NK-92 (cell line): ENCODE results near the gene SMCO1.
"Not testable (repeated sequence)": the region's sequence is repeated elsewhere in the genome, so short reads cannot be mapped to it uniquely, and the experiment has no call there.

Experiments used
- DNase-seq: peaks from one replicate; lab custom pipeline; 2025; ENCODE audit not compliant: unreplicated experiment; lab: John Stamatoyannopoulos, UW

Gene SMCO1

DNA sequence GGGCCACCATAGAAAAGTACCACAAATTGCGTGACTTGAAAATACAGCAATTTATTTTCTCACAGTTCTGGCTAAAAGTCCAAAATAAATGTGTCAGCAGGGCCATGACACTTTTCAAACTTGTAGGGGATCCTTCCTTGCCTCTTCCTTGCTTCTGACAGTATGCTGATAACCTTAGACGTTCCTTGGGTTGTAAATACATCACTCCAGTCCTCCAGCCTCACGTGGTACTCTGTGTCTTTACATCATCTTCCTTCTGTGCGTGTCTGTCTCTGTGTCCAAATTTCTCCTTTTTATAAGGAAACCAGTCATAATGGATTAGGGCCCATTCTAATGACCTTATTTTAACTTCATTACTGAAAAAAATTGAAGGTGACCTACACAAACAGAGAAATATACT lies 19.0 kb downstream of the SMCO1 start:
- no peak for DNase-seq

DNA sequence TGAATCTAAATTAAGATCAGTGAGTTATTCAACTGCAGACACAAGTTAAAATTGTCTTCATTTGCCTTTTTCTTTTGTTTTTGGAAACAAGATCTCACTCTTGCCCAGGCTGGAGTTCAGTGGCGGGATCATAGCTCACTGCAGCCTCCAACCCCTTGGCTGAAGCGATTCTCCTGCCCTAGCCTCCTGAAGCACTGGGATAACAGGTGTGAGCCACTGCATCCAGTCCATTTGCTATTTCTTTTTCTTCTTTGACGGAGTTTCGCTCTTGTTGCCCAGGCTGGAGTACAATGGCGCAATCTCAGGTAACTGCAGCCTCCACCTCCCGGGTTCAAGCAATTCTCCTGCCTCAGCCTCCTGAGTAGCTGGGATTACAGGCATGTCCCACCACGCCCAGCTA lies 21.9 kb downstream of the SMCO1 start:
- DNase-seq = no peak

DNA sequence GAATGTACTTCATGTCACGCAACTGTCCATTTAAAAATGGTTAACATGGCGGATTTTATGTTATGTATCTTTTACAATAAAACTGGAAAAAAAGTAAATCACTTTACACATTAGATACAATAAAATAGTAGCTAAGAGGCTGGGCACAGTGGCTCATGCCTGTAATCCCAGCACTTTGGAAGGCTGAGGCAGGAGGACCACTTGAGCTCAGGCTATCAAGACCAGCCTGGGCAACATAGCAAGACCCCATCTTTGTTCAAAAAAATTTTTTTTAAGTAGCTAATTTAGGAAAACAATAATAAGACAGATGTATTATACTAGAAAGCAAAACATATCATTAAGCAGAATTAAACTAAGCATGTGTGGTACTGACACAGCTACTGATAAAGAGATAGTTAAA lies 23.1 kb downstream of the SMCO1 start:
- DNase-seq = no peak

DNA sequence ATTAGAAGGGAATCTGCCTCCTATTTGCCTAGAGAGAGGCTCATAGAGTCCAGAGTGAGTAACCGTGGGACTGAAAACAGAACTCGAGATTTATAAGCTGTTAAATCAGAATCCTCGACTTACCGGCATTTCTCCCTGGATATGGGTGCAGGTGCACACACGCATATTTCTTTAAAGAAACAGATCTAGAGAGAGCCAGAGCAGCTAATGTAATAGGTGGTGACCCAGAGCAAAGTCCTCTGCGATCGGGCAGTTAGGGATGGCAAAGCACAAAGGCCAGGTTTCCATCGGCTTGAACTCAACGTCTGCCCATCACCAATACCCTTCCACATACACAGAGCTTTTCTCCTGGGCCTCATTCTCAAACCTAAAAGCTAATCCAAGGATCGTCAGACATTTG lies 25.4 kb downstream of the SMCO1 start:
- DNase-seq = no peak

DNA sequence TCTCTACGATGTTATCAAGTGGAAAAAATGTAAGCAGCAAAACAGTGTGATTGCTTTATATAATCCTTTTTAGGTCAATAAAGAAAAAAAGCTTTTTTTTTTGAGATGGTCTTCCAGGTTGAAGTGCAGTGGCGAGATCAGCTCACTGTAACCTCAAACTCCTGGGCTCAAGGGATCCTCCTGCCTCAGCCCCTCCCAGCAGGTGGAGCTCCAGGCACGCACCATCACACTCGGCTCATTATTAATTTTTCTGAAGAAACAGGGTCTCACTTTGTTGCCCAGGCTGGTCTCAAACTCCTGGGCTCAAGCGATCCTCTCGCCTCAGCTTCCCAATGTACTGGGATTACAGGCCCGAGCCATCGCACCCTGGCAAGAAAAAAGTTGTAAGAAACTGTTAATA lies 28.9 kb downstream of the SMCO1 start:
- no peak for DNase-seq

DNA sequence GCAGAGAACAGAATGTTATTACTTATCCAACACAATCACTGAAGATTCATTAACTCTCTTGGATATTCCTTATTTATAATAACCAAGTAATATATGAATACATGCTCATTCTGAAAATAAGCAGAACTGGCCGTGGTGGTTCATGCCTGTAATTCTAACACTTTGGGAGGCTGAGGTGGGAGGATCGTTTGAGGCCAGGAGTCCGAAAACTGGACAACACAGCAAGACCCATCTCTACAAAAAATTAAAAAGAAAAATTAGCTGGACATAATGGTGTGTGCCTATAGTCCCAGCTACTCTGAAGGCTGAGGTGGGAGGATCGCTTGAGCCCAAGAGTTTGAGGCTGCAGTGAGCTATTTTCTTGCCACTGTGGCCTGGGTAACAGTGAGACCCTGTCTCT lies 37.5 kb downstream of the SMCO1 start:
- no peak for DNase-seq

DNA sequence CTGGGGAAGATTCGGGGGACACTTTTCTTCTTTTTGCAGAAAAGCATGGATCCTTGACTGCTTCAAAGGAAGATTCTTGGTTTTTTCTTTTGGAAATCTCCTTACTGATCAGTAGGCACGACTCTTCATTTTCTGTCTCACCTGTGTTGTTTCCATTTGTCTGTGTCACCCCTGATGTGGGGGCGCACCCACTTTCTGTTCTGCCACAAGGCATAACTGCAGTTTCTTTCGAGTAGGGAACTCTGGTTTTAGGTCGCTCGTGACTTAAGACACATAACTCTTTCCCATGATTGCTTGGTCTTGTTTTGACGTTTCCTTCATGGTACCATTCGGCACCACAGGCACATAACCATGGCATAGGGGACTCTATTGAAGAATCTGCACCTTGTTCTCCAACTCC lies 42.9 kb downstream of the SMCO1 start:
- DNase-seq = no peak

DNA sequence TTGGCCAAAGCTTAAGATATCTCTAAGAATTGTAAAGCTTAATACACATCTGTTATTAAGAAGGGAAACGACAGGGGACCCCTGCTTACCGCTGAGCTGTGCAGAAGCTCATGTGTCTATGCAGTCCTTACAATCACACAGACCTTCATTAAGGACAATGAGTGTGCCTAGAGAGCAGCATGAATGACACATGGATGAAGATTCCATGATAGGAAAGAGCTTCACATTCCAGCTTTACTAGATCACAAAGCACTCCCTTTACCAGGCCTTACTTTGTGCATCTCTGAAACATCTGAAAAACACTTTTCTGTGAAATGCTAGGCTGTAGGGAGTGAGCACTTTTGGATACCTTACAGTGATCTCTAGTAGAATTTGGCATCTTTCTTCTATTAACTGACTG lies 43.6 kb downstream of the SMCO1 start:
- no peak for DNase-seq

DNA sequence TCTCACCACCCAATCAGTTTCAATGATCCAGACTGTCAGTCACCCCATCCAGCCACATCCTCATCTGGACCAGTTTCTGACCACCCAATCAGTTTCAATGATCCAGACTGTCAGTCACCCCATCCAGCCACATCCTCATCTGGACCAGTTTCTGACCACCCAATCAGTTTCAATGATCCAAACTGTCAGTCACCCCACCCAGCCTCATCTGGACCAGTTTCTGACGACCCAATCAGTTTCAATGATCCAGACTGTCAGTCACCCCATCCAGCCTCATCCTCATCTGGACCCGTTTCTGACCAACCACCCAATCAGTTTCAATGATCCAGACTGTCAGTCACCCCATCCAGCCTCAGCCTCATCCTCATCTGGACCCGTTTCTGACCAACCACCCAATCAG lies 45.0 kb downstream of the SMCO1 start:
- not testable (repeated sequence) for DNase-seq

DNA sequence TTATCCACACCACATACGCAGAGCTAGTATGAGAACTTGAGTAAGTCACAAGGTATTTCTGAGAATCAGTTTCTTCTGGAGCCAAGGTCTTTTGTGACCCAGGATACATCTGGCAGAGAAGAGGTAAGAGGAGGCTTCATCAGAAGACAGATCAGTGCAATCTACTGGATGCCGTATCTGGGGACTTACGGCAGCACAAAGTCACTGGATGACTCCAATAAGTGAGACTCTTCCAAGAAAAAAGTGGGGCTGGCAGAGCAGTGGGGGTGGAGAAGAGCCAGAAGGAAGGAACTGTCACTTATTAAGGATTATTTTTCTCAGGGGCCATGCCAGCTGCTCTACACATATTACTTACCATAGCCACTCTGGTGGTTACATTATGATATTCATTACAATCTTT lies 51.3 kb downstream of the SMCO1 start:
- no peak for DNase-seq

DNA sequence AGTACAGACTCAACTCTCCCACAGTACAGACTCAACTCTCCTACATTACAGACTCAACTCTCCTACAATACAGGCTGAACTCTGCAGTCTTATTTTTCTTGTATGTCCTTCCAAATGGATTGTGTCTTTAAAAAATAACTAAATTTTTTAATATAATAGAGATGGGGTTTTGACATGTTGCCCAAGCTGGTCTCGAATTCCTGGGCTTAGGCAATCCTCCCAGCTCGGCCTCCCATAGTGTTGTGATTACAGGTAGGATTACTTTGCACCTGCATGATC lies 51.7 kb downstream of the SMCO1 start:
- DNase-seq = no peak

DNA sequence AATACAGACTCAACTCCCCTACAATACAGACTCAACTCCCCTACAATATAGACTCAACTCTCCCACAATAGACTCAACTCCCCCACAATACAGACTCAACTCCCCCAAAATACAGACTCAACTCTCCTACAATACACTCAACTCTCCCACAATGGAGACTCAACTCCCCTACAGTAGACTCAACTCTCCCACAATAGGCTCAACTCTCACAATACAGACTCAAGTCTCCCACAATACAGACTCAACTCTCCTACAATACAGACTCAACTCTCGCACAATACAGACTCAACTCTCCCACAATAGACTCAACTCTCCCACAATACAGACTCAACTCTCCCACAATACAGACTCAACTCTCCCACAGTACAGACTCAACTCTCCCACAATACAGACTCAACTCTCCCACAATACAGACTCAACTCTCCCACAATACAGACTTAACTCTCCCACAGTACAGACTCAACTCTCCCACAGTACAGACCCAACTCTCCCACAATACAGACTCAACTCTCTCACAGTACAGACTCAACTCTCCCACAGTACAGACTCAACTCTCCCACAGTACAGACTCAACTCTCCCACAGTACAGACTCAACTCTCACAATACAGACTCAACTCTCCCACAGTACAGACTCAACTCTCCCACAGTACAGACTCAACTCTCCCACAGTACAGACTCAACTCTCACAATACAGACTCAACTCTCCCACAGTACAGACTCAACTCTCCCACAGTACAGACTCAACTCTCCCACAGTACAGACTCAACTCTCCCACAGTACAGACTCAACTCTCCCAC lies 52.3 kb downstream of the SMCO1 start:
- not testable (repeated sequence) for DNase-seq

DNA sequence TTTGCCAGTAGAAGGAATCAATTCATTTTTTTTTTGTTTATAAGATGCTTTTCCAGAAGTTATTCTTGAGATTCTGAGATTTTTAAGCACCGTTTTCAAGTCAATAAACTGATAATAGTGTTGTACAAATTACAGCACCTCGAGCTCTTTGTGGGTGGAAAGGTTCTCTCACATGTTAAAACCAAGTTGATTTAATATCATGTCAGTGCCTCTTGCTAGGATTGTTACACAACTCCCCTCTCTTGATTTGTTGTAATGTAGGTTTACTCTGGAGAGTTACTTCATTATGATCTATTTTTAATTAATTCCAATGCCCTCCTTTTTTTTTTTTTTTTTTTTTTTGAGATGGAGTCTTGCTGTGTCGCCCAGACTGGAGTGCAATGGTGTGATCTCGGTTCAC lies 57.1 kb downstream of the SMCO1 start:
- DNase-seq = no peak

DNA sequence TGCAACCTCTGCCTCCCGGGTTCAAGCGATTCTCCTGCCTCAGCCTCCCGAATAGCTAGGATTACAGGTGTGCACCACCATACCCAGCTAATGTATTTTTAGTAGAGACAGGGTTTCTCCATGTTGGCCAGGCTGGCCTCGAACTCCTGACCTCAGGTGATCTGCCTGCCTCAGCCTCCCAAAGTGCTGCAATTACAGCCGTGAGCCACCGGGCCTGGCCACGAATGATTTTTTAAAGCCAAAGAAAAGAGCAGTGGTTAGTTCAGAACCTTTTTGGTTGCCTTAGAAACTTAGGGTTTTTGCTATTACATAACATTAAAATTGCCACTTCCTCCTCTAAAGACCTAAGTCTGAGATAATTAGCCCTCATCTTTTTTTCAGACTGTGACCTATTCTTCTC lies 57.7 kb downstream of the SMCO1 start:
- DNase-seq = not testable (repeated sequence)
